Adrenal gland (tissue), 12 donors: ENCODE results near the gene LMAN1L. TPM values are rescaled to one million over a fixed set of nuclear protein-coding genes. Genes with fewer than 3 reads are reported as not detected.

ENCODE experiments used
- DNase-seq, 7 donors: peaks; one replicate each; pipeline ENCODE4 v3.0.0-alpha.2; 2019 to 2020
- H3K27ac ChIP-seq, 5 donors: fragments of 200-600 bp; sonication (generic) in 4 of 5; 1 replicate in 3 of 5; 2 replicates in 2 of 5; pipeline versions ENCODE4 v1.5.1 to v1.8.0; 2016 to 2020; ENCODE audit warnings: mild to moderate bottlenecking in 1 of 5
- H3K27me3 ChIP-seq: fragments of 200-600 bp; 2 replicates; pipeline ENCODE4 v1.8.0; 2021
- H3K36me3 ChIP-seq, 2 donors: fragments of 200-600 bp; replicated peaks in 1 of 2; 1 replicate in 1 of 2; 2 replicates in 1 of 2; pipeline versions ENCODE4 v1.5.1 to v1.8.0; 2018 to 2022
- H3K4me1 ChIP-seq, 2 donors: fragments of 200-600 bp; replicated peaks in 1 of 2; 1 replicate in 1 of 2; 2 replicates in 1 of 2; pipeline versions ENCODE4 v1.5.1 to v1.8.0; 2018 to 2021
- H3K4me3 ChIP-seq, 4 donors: fragments of 200-600 bp; sonication (generic) in 3 of 4; one replicate each; pipeline ENCODE4 v1.5.1; 2016 to 2018
- H3K9me3 ChIP-seq, 3 donors: fragments of 200-600 bp; sonication (generic) in 1 of 3; replicated peaks in 1 of 3; 1 replicate in 2 of 3; 2 replicates in 1 of 3; pipeline versions ENCODE4 v1.5.1 to v1.8.0; 2016 to 2021
- POLR2A ChIP-seq, 2 donors: fragments of 450-650 bp; IDR thresholded peaks; one replicate each; pipeline ENCODE4 v1.6.1; 2017; ENCODE audit warnings: antibody characterized with exemption in 2 of 2, mild to moderate bottlenecking in 2 of 2, moderate library complexity in 1 of 2
- WGBS, 4 donors: extraction: QIAGEN DNeasy Blood & Tissue Kit in 2 of 4; methylation state at CpG; one replicate each; pipeline versions ENCODE4 v1.1.5 to v1.1.7; 2013 to 2017; 5-methylcytosine and 5-hydroxymethylcytosine counted together
- intact Hi-C, 2 donors: fragments of 100-400 bp; cut with DNase I; formaldehyde crosslinking; loops; one replicate each; pipeline versions ENCODE4 v1.14.1 to v1.15.0; 2022 to 2023
- polyA plus RNA-seq, 3 donors: library from polyadenylated mRNA; stranded (reverse); fragments of 200-250 nt in 2 of 3; fragments of 350-450 nt in 1 of 3; fragmentation: Illumina TruSeq in 1 of 3; extraction: RNeasy Lipid Tissue Mini Kit (QIAGEN cat#74804) in 1 of 3; gene quantifications; one replicate each; pipeline ENCODE4 v1.2.3, GENCODE V29; 2013 to 2014
- total RNA-seq, 9 donors: library from RNA; depleted of rRNA in 4 of 9; stranded (reverse); fragments of >200 nt in 4 of 9; fragments of 120-200 nt in 1 of 9; fragmentation: NEBNext Ultra II Directional in 1 of 9; extraction: Animal tissue kit (Norgen Biotek cat#: 25700) in 1 of 9; gene quantifications; one replicate each; pipeline versions ENCODE4 v1.1.0 to v1.2.4, GENCODE V29; 2013 to 2023
- TF ChIP-seq, protein P1 (sequence below), 6 experiments: fragments of 450-650 bp in 4 of 6; fragments of 200-600 bp in 2 of 6; sonication (generic) in 1 of 6; IDR thresholded peaks; 1 replicate in 5 of 6; 2 replicates in 1 of 6; pipeline versions ENCODE4 v1.5.1 to v1.8.0; 2016 to 2021; ENCODE audit warnings: antibody characterized with exemption in 6 of 6, mild to moderate bottlenecking in 2 of 6, moderate library complexity in 1 of 6
- donor health status: healthy with polysubstance abuse.
- donor health status: Bipolar disorder and iron deficiency.
- donor health status: DM: yes; HTN: yes; CAD: no.
- donor health status: DM: no; HTN: no; CAD: no.
- donor health status: DM: no; HTN: no; CAD: no.
- donor health status: DM: yes; HTN: yes; CAD: no.

LMAN1L gene
- total and polyA plus RNA-seq, 12 donors: 0.28 to 12.5 (median 5.1) TPM; not detected in 1

DNA sequence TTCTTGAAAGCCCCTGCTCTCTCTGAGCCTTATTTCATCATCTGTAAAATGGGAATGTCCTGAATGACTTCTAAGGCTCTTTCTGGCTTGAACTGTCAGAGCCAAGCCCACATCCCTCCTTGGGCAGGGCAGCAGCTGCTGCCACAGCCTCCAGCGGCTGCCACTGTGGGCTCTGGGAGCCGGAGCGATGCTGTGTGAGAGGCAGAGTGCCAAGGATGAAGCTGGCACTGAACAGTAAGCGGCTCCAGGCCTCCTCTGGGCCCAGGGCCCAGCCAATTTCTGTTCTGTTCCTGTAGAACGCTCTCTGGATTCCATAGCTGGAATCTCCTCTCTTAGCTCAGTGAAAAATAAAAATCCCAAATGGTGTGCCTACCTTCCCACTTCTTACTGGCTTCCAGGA lies 18.2 kb downstream of the LMAN1L start:
- no peak for DNase-seq
- H3K27ac ChIP-seq: no peak overlapping the region
- H3K4me3 ChIP-seq: no peak overlapping the region
- WGBS, 4 donors: 39 to 77% (median 57%) methylated on average over 5 of the region's 5 CpGs
- H3K36me3 ChIP-seq: no peaks in the 10 kb centered on the region
- TF ChIP-seq, protein P1, sequence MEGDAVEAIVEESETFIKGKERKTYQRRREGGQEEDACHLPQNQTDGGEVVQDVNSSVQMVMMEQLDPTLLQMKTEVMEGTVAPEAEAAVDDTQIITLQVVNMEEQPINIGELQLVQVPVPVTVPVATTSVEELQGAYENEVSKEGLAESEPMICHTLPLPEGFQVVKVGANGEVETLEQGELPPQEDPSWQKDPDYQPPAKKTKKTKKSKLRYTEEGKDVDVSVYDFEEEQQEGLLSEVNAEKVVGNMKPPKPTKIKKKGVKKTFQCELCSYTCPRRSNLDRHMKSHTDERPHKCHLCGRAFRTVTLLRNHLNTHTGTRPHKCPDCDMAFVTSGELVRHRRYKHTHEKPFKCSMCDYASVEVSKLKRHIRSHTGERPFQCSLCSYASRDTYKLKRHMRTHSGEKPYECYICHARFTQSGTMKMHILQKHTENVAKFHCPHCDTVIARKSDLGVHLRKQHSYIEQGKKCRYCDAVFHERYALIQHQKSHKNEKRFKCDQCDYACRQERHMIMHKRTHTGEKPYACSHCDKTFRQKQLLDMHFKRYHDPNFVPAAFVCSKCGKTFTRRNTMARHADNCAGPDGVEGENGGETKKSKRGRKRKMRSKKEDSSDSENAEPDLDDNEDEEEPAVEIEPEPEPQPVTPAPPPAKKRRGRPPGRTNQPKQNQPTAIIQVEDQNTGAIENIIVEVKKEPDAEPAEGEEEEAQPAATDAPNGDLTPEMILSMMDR (IDR thresholded peaks at IDR 0.05): no peak
- no peak for TF ChIP-seq POLR2A (IDR thresholded peaks at IDR 0.05)
- intact Hi-C loops: no loop called here
- no peaks in the 10 kb centered on the region for H3K27me3 ChIP-seq
- peaks cover 0 to 3% of the 10 kb centered on the region in 2 donors for H3K4me1 ChIP-seq
- no peaks in the 10 kb centered on the region for H3K9me3 ChIP-seq

DNA sequence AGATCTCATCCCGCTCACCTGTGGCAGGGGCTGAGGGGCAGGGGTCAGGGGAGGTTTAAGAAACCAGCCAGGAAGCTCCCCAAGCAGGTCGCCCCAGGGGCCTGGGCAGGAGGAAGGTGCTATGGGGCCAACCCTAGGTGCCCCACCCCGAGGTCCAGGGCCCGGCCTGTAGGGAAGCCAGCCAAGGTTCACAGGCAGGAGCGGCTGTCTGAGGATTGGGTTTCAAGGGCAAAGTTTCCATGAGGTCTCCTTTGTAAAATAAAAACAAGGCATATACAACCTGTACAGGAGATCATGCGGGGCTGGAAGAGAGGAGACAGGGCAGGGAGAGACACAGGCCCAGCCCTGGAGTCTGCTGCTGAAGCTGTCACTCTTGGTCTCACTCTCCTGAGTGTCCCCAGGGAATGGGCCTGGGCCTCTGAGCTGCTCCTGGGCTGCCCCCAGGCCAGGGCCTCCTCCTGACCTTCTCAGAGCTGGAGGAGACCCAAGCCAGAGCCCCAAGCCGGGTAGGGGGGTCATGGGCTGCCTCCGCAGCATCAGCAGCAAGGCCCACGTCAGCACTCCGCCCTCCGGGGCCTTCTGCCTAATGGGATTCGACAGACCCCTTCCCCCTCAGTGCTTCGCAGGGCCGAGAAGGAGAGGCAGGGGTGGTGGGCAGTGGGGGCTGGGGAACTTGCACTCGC lies 19.3 kb downstream of the LMAN1L start:
- intact Hi-C loops: no loop called here
- 59 to 65% (median 61%) methylated on average over 6 to 15 of the region's 15 CpGs for WGBS, 4 donors
- Histone ChIP-seq H3K27ac (no peak overlapping the region), H3K27me3 (no peaks in the 10 kb centered on the region), H3K36me3 (no peaks in the 10 kb centered on the region), H3K4me3 (no peak overlapping the region), H3K9me3 (no peaks in the 10 kb centered on the region), H3K4me1 (no peaks in the 10 kb centered on the region)
- TF ChIP-seq, protein P1 (IDR thresholded peaks at IDR 0.05): no peak
- TF ChIP-seq POLR2A (IDR thresholded peaks at IDR 0.05): no peak
- no peak for DNase-seq

DNA sequence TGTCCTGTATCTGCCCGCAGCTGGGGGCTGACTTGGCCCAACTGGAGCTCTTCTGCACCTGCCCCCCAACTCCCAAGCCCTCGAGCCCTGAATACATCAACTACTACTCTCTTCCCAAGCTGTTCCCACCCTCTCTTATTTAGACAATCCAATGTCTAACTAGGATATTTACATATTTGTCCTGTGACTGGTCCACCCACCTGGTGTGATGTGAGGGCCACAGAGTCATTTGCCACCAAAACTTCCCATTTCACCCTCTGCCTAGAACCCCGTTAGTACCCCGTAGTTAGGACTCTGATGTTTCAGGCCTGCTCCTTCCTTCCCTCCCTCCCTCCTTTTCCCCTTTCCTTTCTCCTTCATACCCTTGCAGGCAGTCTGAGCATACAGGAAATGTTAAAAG lies 20.2 kb downstream of the LMAN1L start:
- H3K27ac ChIP-seq: no peak overlapping the region
- intact Hi-C loops: no loop called here
- peaks cover 0 to 1% of the 10 kb centered on the region in 2 donors for H3K36me3 ChIP-seq
- H3K9me3 ChIP-seq: no peaks in the 10 kb centered on the region
- no peaks in the 10 kb centered on the region for H3K4me1 ChIP-seq
- no peak overlapping the region for H3K4me3 ChIP-seq
- TF ChIP-seq, protein P1 (IDR thresholded peaks at IDR 0.05): no peak
- TF ChIP-seq POLR2A (IDR thresholded peaks at IDR 0.05): no peak
- H3K27me3 ChIP-seq: no peaks in the 10 kb centered on the region
- DNase-seq: no peak
- 74 to 84% (median 80%) methylated on average over 4 of the region's 4 CpGs for WGBS, 4 donors

DNA sequence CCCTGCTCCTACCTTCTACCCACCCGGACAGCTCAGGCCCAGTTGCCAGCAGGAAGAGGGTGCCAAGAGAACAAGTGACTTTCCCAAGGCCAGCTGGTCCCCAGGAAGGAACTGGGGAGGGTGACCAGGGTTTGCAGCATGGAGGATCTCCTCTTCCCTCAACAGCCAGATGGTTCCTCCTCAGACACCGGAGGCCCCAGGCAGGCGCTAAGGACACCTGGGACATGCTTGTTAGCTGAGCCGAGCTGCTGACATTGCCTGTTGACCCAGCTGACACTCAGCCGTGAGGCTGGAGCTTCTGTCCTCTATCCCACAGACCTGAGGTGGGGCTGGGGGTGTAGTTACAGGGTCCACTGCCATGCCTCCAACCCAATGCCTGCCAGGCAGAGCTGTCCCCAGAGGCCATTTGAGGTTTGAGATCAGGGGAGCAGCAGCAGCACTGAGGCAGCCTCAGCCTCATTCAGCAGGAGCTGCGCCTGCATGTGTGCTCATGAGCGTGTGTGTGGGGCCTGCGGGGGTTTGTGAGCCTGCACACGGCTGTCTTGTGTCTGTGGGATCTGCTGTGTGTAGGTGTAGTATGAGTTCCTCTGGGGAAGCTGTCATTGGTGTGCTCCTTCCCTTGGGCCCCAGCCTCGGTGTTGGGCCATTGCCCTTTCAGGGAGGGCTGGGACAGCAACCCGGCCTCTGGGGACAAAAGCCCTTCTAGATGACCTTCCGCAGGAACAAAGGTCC lies 20.9 kb downstream of the LMAN1L start:
- Histone ChIP-seq H3K4me1 (no peaks in the 10 kb centered on the region), H3K27ac (no peak overlapping the region), H3K27me3 (no peaks in the 10 kb centered on the region), H3K4me3 (no peak overlapping the region), H3K9me3 (no peaks in the 10 kb centered on the region), H3K36me3 (peaks cover 0 to 6% of the 10 kb centered on the region in 2 donors)
- TF ChIP-seq, protein P1 (IDR thresholded peaks at IDR 0.05): no peak
- no peak for TF ChIP-seq POLR2A (IDR thresholded peaks at IDR 0.05)
- DNase-seq: no peak
- WGBS, 4 donors: 59 to 81% (median 70%) methylated on average over 4 to 12 of the region's 12 CpGs
- intact Hi-C loops: no loop called here
